Measurements from ENCODE around the gene LDLRAD4.
"Not testable (repeated sequence)": the region's sequence is repeated elsewhere in the genome, so short reads cannot be mapped to it uniquely, and the experiment has no call there.

Gene LDLRAD4

GRCh38 chr18:13476312-13476711 is 257.8 kb downstream of the LDLRAD4 start:
- not testable (repeated sequence) for H3K4ac ChIP-seq (ENCODE audit: low read depth in 1 of 2, low read length in 2 of 2); H3K79me1 ChIP-seq (replicated peaks; ENCODE audit: low read length, poor library complexity, severe bottlenecking); H3K18ac ChIP-seq (ENCODE audit: low read depth in 1 of 2, low read length in 2 of 2); H2BK5ac ChIP-seq (ENCODE audit: low read depth, low read length, poor library complexity, severe bottlenecking); H3K27me3 ChIP-seq (ENCODE audit: control insufficient read depth in 1 of 2, insufficient read depth in 1 of 2, low read length in 2 of 2); H2AFZ ChIP-seq (ENCODE audit: low read depth, low read length); H3K4me3 ChIP-seq (ENCODE audit: insufficient read depth in 1 of 2, low read depth in 1 of 2, low read length in 2 of 2); H2BK120ac ChIP-seq (ENCODE audit: low read depth, low read length); H3K27ac ChIP-seq (ENCODE audit: low read length, poor library complexity, severe bottlenecking); H3K9ac ChIP-seq (ENCODE audit: low read length); H3K23ac ChIP-seq (ENCODE audit: low read length in 2 of 2); DNase-seq; H4K91ac ChIP-seq (ENCODE audit: low read length); H2AK5ac ChIP-seq (ENCODE audit: low read length, severe bottlenecking); H3K14ac ChIP-seq (ENCODE audit: low read length in 2 of 2); H3K9me3 ChIP-seq (ENCODE audit: control insufficient read depth, low read length); H3K4me2 ChIP-seq (ENCODE audit: low read length, poor library complexity, severe bottlenecking); H3K36me3 ChIP-seq (ENCODE audit: control insufficient read depth in 1 of 2, insufficient read depth in 2 of 2, low read depth in 1 of 2, low read length in 2 of 2); H3K4me1 ChIP-seq (ENCODE audit: control insufficient read depth, insufficient read depth, low read depth, low read length); H2BK12ac ChIP-seq (ENCODE audit: low read length in 2 of 2); H4K8ac ChIP-seq (ENCODE audit: low read length); H2BK15ac ChIP-seq (ENCODE audit: low read depth, poor library complexity, severe bottlenecking)
- 73% methylated on average over 4 of the region's 4 CpGs for WGBS

- H3K79me1 ChIP-seq (replicated peaks; ENCODE audit: low read length, poor library complexity, severe bottlenecking), result no peaks in the 10 kb centered on the region
- DNase-seq, result no peak
- no peak overlapping the region for H2BK5ac ChIP-seq (ENCODE audit: low read depth, low read length, poor library complexity, severe bottlenecking)
- WGBS, result 88% methylated on average over 6 of the region's 6 CpGs
- no peaks in the 10 kb centered on the region for H3K9me3 ChIP-seq (ENCODE audit: control insufficient read depth, low read length)
- no peak overlapping the region for H2AFZ ChIP-seq (ENCODE audit: low read depth, low read length)
- no peak overlapping the region for H4K8ac ChIP-seq (ENCODE audit: low read length)
- H3K4me2 ChIP-seq (ENCODE audit: low read length, poor library complexity, severe bottlenecking), result no peak overlapping the region
- H3K9ac ChIP-seq (ENCODE audit: low read length), result no peak overlapping the region
- H3K14ac ChIP-seq (ENCODE audit: low read length in 2 of 2), result no peak overlapping the region
- no peak overlapping the region for H3K18ac ChIP-seq (ENCODE audit: low read depth in 1 of 2, low read length in 2 of 2)
- H3K36me3 ChIP-seq (ENCODE audit: control insufficient read depth in 1 of 2, insufficient read depth in 2 of 2, low read depth in 1 of 2, low read length in 2 of 2), result no peaks in the 10 kb centered on the region
- H2BK120ac ChIP-seq (ENCODE audit: low read depth, low read length), result no peak overlapping the region
- H3K27me3 ChIP-seq (ENCODE audit: control insufficient read depth in 1 of 2, insufficient read depth in 1 of 2, low read length in 2 of 2), result no peaks in the 10 kb centered on the region
- H4K91ac ChIP-seq (ENCODE audit: low read length), result no peak overlapping the region
- no peak overlapping the region for H3K23ac ChIP-seq (ENCODE audit: low read length in 2 of 2)
- no peaks in the 10 kb centered on the region for H3K4me1 ChIP-seq (ENCODE audit: control insufficient read depth, insufficient read depth, low read depth, low read length)
- no peak overlapping the region for H2BK15ac ChIP-seq (ENCODE audit: low read depth, poor library complexity, severe bottlenecking)
- H3K4me3 ChIP-seq (ENCODE audit: insufficient read depth in 1 of 2, low read depth in 1 of 2, low read length in 2 of 2), result no peak overlapping the region
- H2AK5ac ChIP-seq (ENCODE audit: low read length, severe bottlenecking), result no peak overlapping the region
- no peak overlapping the region for H2BK12ac ChIP-seq (ENCODE audit: low read length in 2 of 2)
- no peak overlapping the region for H3K4ac ChIP-seq (ENCODE audit: low read depth in 1 of 2, low read length in 2 of 2)
- no peak overlapping the region for H3K27ac ChIP-seq (ENCODE audit: low read length, poor library complexity, severe bottlenecking)
Measured at GRCh38 chr18:13477147-13477683, 258.7 kb downstream of the LDLRAD4 start.

GRCh38 chr18:13480571-13481255 is 262.2 kb downstream of the LDLRAD4 start:
- Histone ChIP-seq H3K18ac (ENCODE audit: low read depth in 1 of 2, low read length in 2 of 2) (no peak overlapping the region), H3K14ac (ENCODE audit: low read length in 2 of 2) (no peak overlapping the region), H2AFZ (ENCODE audit: low read depth, low read length) (no peak overlapping the region), H2BK12ac (ENCODE audit: low read length in 2 of 2) (no peak overlapping the region), H3K4me1 (ENCODE audit: control insufficient read depth, insufficient read depth, low read depth, low read length) (no peaks in the 10 kb centered on the region), H4K8ac (ENCODE audit: low read length) (no peak overlapping the region), H3K4me2 (ENCODE audit: low read length, poor library complexity, severe bottlenecking) (no peak overlapping the region), H3K79me1 (replicated peaks; ENCODE audit: low read length, poor library complexity, severe bottlenecking) (no peaks in the 10 kb centered on the region), H2BK120ac (ENCODE audit: low read depth, low read length) (no peak overlapping the region), H3K4me3 (ENCODE audit: insufficient read depth in 1 of 2, low read depth in 1 of 2, low read length in 2 of 2) (no peak overlapping the region), H3K9ac (ENCODE audit: low read length) (no peak overlapping the region), H3K23ac (ENCODE audit: low read length in 2 of 2) (no peak overlapping the region), H3K27ac (ENCODE audit: low read length, poor library complexity, severe bottlenecking) (no peak overlapping the region), H2BK15ac (ENCODE audit: low read depth, poor library complexity, severe bottlenecking) (no peak overlapping the region), H3K4ac (ENCODE audit: low read depth in 1 of 2, low read length in 2 of 2) (no peak overlapping the region), H2BK5ac (ENCODE audit: low read depth, low read length, poor library complexity, severe bottlenecking) (no peak overlapping the region), H3K36me3 (ENCODE audit: control insufficient read depth in 1 of 2, insufficient read depth in 2 of 2, low read depth in 1 of 2, low read length in 2 of 2) (no peaks in the 10 kb centered on the region), H4K91ac (ENCODE audit: low read length) (peak overlapping the region; percentile 20), H3K27me3 (ENCODE audit: control insufficient read depth in 1 of 2, insufficient read depth in 1 of 2, low read length in 2 of 2) (no peaks in the 10 kb centered on the region), H2AK5ac (ENCODE audit: low read length, severe bottlenecking) (no peak overlapping the region), H3K9me3 (ENCODE audit: control insufficient read depth, low read length) (no peaks in the 10 kb centered on the region)
- no peak for DNase-seq
- 78% methylated on average over 9 of the region's 11 CpGs for WGBS

- H3K4me3 ChIP-seq (ENCODE audit: insufficient read depth in 1 of 2, low read depth in 1 of 2, low read length in 2 of 2), result no peak overlapping the region
- H3K18ac ChIP-seq (ENCODE audit: low read depth in 1 of 2, low read length in 2 of 2), result no peak overlapping the region
- no peaks in the 10 kb centered on the region for H3K9me3 ChIP-seq (ENCODE audit: control insufficient read depth, low read length)
- H3K4me2 ChIP-seq (ENCODE audit: low read length, poor library complexity, severe bottlenecking), result no peak overlapping the region
- H3K27ac ChIP-seq (ENCODE audit: low read length, poor library complexity, severe bottlenecking), result no peak overlapping the region
- no peak overlapping the region for H2BK120ac ChIP-seq (ENCODE audit: low read depth, low read length)
- H2BK12ac ChIP-seq (ENCODE audit: low read length in 2 of 2), result no peak overlapping the region
- H2AFZ ChIP-seq (ENCODE audit: low read depth, low read length), result no peak overlapping the region
- 79% methylated on average over 11 of the region's 11 CpGs for WGBS
- H3K9ac ChIP-seq (ENCODE audit: low read length), result no peak overlapping the region
- H2AK5ac ChIP-seq (ENCODE audit: low read length, severe bottlenecking), result no peak overlapping the region
- H3K4me1 ChIP-seq (ENCODE audit: control insufficient read depth, insufficient read depth, low read depth, low read length), result no peaks in the 10 kb centered on the region
- DNase-seq, result no peak
- no peaks in the 10 kb centered on the region for H3K36me3 ChIP-seq (ENCODE audit: control insufficient read depth in 1 of 2, insufficient read depth in 2 of 2, low read depth in 1 of 2, low read length in 2 of 2)
- no peak overlapping the region for H2BK15ac ChIP-seq (ENCODE audit: low read depth, poor library complexity, severe bottlenecking)
- H4K8ac ChIP-seq (ENCODE audit: low read length), result no peak overlapping the region
- H3K14ac ChIP-seq (ENCODE audit: low read length in 2 of 2), result no peak overlapping the region
- H3K4ac ChIP-seq (ENCODE audit: low read depth in 1 of 2, low read length in 2 of 2), result no peak overlapping the region
- H3K27me3 ChIP-seq (ENCODE audit: control insufficient read depth in 1 of 2, insufficient read depth in 1 of 2, low read length in 2 of 2), result no peaks in the 10 kb centered on the region
- no peak overlapping the region for H4K91ac ChIP-seq (ENCODE audit: low read length)
- no peak overlapping the region for H3K23ac ChIP-seq (ENCODE audit: low read length in 2 of 2)
- no peaks in the 10 kb centered on the region for H3K79me1 ChIP-seq (replicated peaks; ENCODE audit: low read length, poor library complexity, severe bottlenecking)
- H2BK5ac ChIP-seq (ENCODE audit: low read depth, low read length, poor library complexity, severe bottlenecking), result no peak overlapping the region
Measured at GRCh38 chr18:13481331-13481730, 262.8 kb downstream of the LDLRAD4 start.

Measured in mesenchymal stem cell (in vitro differentiated cells and primary cell).